ENCODE measurements around the gene MEGF6. TPM values are rescaled to one million over a fixed set of nuclear protein-coding genes. Genes with fewer than 3 reads are reported as not detected.
A peak's percentile ranks its signal among the peaks of the same experiment; 100 is the strongest.

Gene MEGF6
- total RNA-seq, 1 donor: 102 TPM

GRCh38 chr1:3510136-3510955, 101.0 kb downstream of the MEGF6 start:
- DNase-seq (ENCODE audit: low read depth): peak; percentile 27
- H3K4me3 ChIP-seq (ENCODE audit: low read depth, low read length): no peak overlapping the region
- no peak for TF ChIP-seq CTCF (IDR thresholded peaks at IDR 0.05; ENCODE audit: insufficient read depth, low read length)

- no peak for TF ChIP-seq CTCF (IDR thresholded peaks at IDR 0.05; ENCODE audit: insufficient read depth, low read length)
Observed at GRCh38 chr1:3509721-3510120, 101.6 kb downstream of the MEGF6 start.

GRCh38 chr1:3508757-3509415, 102.4 kb downstream of the MEGF6 start:
- no peak for TF ChIP-seq CTCF (IDR thresholded peaks at IDR 0.05; ENCODE audit: insufficient read depth, low read length)
- H3K4me3 ChIP-seq (ENCODE audit: low read depth, low read length): no peak overlapping the region
- no peak for DNase-seq (ENCODE audit: low read depth)

More at GRCh38 chr1:3509721-3510120, 101.6 kb downstream of the MEGF6 start:
- no peak overlapping the region for H3K4me3 ChIP-seq (ENCODE audit: low read depth, low read length)
- DNase-seq (ENCODE audit: low read depth): no peak

- TF ChIP-seq CTCF (IDR thresholded peaks at IDR 0.05; ENCODE audit: insufficient read depth, low read length): no peak
- no peak for DNase-seq (ENCODE audit: low read depth)
- H3K4me3 ChIP-seq (ENCODE audit: low read depth, low read length): no peak overlapping the region
Observed at GRCh38 chr1:3507636-3508275, 103.6 kb downstream of the MEGF6 start.

GRCh38 chr1:3506943-3507342, 104.4 kb downstream of the MEGF6 start:
- TF ChIP-seq CTCF (IDR thresholded peaks at IDR 0.05; ENCODE audit: insufficient read depth, low read length): no peak
- H3K4me3 ChIP-seq (ENCODE audit: low read depth, low read length): no peak overlapping the region
- DNase-seq (ENCODE audit: low read depth): no peak

- TF ChIP-seq CTCF (IDR thresholded peaks at IDR 0.05; ENCODE audit: insufficient read depth, low read length): no peak
- H3K4me3 ChIP-seq (ENCODE audit: low read depth, low read length): no peak overlapping the region
- no peak for DNase-seq (ENCODE audit: low read depth)
Observed at GRCh38 chr1:3506041-3506440, 105.3 kb downstream of the MEGF6 start.
